SK-MEL-5 (cell line): ENCODE data around the gene TTC21B. TPM values are rescaled to one million over a fixed set of nuclear protein-coding genes. Genes with fewer than 3 reads are reported as not detected.

ENCODE experiments used
- total RNA-seq: library from RNA; depleted of rRNA; stranded (reverse); fragments of >200 nt; shearing (Covaris generic); gene quantifications from 2 replicates; pipeline ENCODE4 v1.2.3, GENCODE V29; 2014; rRNA removed

The TTC21B gene
- total RNA-seq, 1 experiment from 2014 or later, result 49.8 TPM

Other genes starting within 250 kb of the TTC21B start
- gene GALNT3, start 159.5 kb downstream of the TTC21B start, total RNA-seq, result 75.9 and 89.9 TPM in 2 replicates
- 0.48 and 0.77 TPM in 2 replicates for gene SCN1A, start 174.2 kb upstream of the TTC21B start, total RNA-seq